Liver (tissue), 9 donors: ENCODE results near the gene PTPRC. TPM values are rescaled to one million over a fixed set of nuclear protein-coding genes. Genes with fewer than 3 reads are reported as not detected.

Experiments
- DNase-seq: peaks from one replicate; pipeline ENCODE4 v3.0.0-alpha.2; 2017; ENCODE audit warnings: low spot score
- H3K27ac ChIP-seq, 2 donors: one replicate each; pipeline ENCODE4 v1.7.0; 2013; ENCODE audit warnings: inconsistent platforms in 2 of 2, low read length in 2 of 2, control low read depth in 1 of 2, low read depth in 1 of 2, mild to moderate bottlenecking in 1 of 2
- H3K27me3 ChIP-seq, 4 donors: one replicate each; pipeline versions ENCODE4 v1.6.1 to v1.7.0; 2013; ENCODE audit warnings: low read length in 3 of 4, inconsistent platforms in 1 of 4, mild to moderate bottlenecking in 1 of 4, moderate library complexity in 1 of 4; ENCODE audit not compliant: control insufficient read depth in 4 of 4, insufficient read depth in 4 of 4
- H3K36me3 ChIP-seq, 4 donors: one replicate each; pipeline versions ENCODE4 v1.6.1 to v1.7.0; 2013; ENCODE audit warnings: low read length in 3 of 4, mild to moderate bottlenecking in 3 of 4, low read depth in 1 of 4, moderate library complexity in 1 of 4; ENCODE audit not compliant: control insufficient read depth in 4 of 4, insufficient read depth in 3 of 4
- H3K4me1 ChIP-seq, 4 donors: one replicate each; pipeline versions ENCODE4 v1.6.1 to v1.7.0; 2013; ENCODE audit warnings: low read length in 3 of 4, mild to moderate bottlenecking in 3 of 4, moderate library complexity in 1 of 4; ENCODE audit not compliant: control insufficient read depth in 4 of 4, insufficient read depth in 4 of 4
- H3K4me3 ChIP-seq, 3 donors: one replicate each; pipeline versions ENCODE4 v1.6.1 to v1.7.0; 2013; ENCODE audit warnings: low read length in 3 of 3, control low read depth in 1 of 3, low read depth in 1 of 3, mild to moderate bottlenecking in 1 of 3
- H3K9ac ChIP-seq, 2 donors: one replicate each; pipeline ENCODE4 v1.7.0; 2013; ENCODE audit warnings: low read length in 2 of 2, mild to moderate bottlenecking in 2 of 2, moderate library complexity in 2 of 2, control low read depth in 1 of 2, low read depth in 1 of 2
- H3K9me3 ChIP-seq, 4 donors: one replicate each; pipeline versions ENCODE4 v1.6.1 to v1.7.0; 2013; ENCODE audit warnings: low read length in 3 of 4; ENCODE audit not compliant: control insufficient read depth in 4 of 4
- ATF3 ChIP-seq: IDR thresholded peaks from 2 replicates; pipeline ENCODE4 v1.6.1; 2016; ENCODE audit warnings: antibody characterized with exemption
- CTCF ChIP-seq: fragments of 150-350 bp; IDR thresholded peaks from 2 replicates; pipeline ENCODE4 v1.5.1; 2017; ENCODE audit warnings: improper control_type of control experiment, low read depth, low read length; ENCODE audit not compliant: missing input control
- EGR1 ChIP-seq, 2 donors: IDR thresholded peaks; 2 replicates each; pipeline ENCODE4 v1.6.1; 2016 to 2018; ENCODE audit warnings: antibody characterized with exemption in 2 of 2, low read depth in 2 of 2
- FOXA1 ChIP-seq: IDR thresholded peaks from 2 replicates; pipeline ENCODE4 v1.6.1; 2016; ENCODE audit warnings: antibody characterized with exemption
- FOXA2 ChIP-seq: IDR thresholded peaks from 2 replicates; pipeline ENCODE4 v1.6.1; 2016; ENCODE audit warnings: antibody characterized with exemption
- GABPA ChIP-seq, 2 donors: IDR thresholded peaks in 1 of 2; conservative IDR thresholded peaks in 1 of 2; 2 replicates each; pipeline ENCODE4 v1.6.1; 2016; ENCODE audit warnings: antibody characterized with exemption in 2 of 2, mild to moderate bottlenecking in 1 of 2, moderate library complexity in 1 of 2
- HNF4A ChIP-seq, 2 donors: conservative IDR thresholded peaks; 2 replicates each; pipeline ENCODE4 v1.6.1; 2016; ENCODE audit warnings: antibody characterized with exemption in 2 of 2, mild to moderate bottlenecking in 2 of 2
- HNF4G ChIP-seq: IDR thresholded peaks from 2 replicates; pipeline ENCODE4 v1.6.1; 2016; ENCODE audit warnings: antibody characterized with exemption
- JUND ChIP-seq, 2 donors: IDR thresholded peaks; 2 replicates each; pipeline ENCODE4 v1.6.1; 2016; ENCODE audit warnings: antibody characterized with exemption in 2 of 2
- MAX ChIP-seq: IDR thresholded peaks from 2 replicates; pipeline ENCODE4 v1.6.1; 2016; ENCODE audit warnings: antibody characterized with exemption
- NR2F2 ChIP-seq: IDR thresholded peaks from 2 replicates; pipeline ENCODE4 v1.6.1; 2016; ENCODE audit warnings: antibody characterized with exemption
- RAD21 ChIP-seq, 2 donors: IDR thresholded peaks; 2 replicates each; pipeline ENCODE4 v1.6.1; 2016; ENCODE audit warnings: antibody characterized with exemption in 2 of 2, mild to moderate bottlenecking in 2 of 2
- REST ChIP-seq: IDR thresholded peaks from 2 replicates; pipeline ENCODE4 v1.6.1; 2016; ENCODE audit warnings: antibody characterized with exemption, mild to moderate bottlenecking
- RXRA ChIP-seq, 2 donors: IDR thresholded peaks; 2 replicates each; pipeline ENCODE4 v1.6.1; 2017 to 2018; ENCODE audit warnings: antibody characterized with exemption in 2 of 2, mild to moderate bottlenecking in 1 of 2
- SP1 ChIP-seq: IDR thresholded peaks from 2 replicates; pipeline ENCODE4 v1.6.1; 2018; ENCODE audit warnings: antibody characterized with exemption, mild to moderate bottlenecking
- TAF1 ChIP-seq: conservative IDR thresholded peaks from 2 replicates; pipeline ENCODE4 v1.6.1; 2016; ENCODE audit warnings: antibody characterized with exemption, mild to moderate bottlenecking
- YY1 ChIP-seq: IDR thresholded peaks from 2 replicates; pipeline ENCODE4 v1.6.1; 2016; ENCODE audit warnings: antibody characterized with exemption, mild to moderate bottlenecking
- ZBTB33 ChIP-seq: IDR thresholded peaks from 2 replicates; pipeline ENCODE4 v1.6.1; 2016; ENCODE audit warnings: antibody characterized with exemption
- WGBS: extraction: QIAGEN DNeasy Blood & Tissue Kit; methylation state at CpG from one replicate; pipeline ENCODE4 v1.1.7; 2013; 5-methylcytosine and 5-hydroxymethylcytosine counted together
- polyA plus RNA-seq, 2 donors: library from polyadenylated mRNA; stranded (reverse) in 1 of 2; unstranded in 1 of 2; fragments of 200-250 nt in 1 of 2; fragments of >200 nt in 1 of 2; fragmentation: Nextera tagmentation in 1 of 2; extraction: Ambion mirVana in 1 of 2; gene quantifications; one replicate each; pipeline versions ENCODE4 v1.2.1 to v1.2.3, GENCODE V29; 2013 to 2015
- total RNA-seq, 2 donors: library from RNA; depleted of rRNA; stranded (reverse); fragments of >200 nt; gene quantifications; one replicate each; pipeline ENCODE4 v1.2.3, GENCODE V29; 2014
- donor health status: healthy.
- donor health status: healthy.
- donor health status: healthy.
- donor health status: healthy.
- donor health status: healthy.

Gene PTPRC
- total and polyA plus RNA-seq, 4 donors = 5.8 to 34.1 (median 16.2) TPM

GRCh38 chr1:198629610-198630009, 9.2 kb upstream of the PTPRC start:
- no peak overlapping the region for H3K27ac ChIP-seq
- H3K9me3 ChIP-seq = no peaks in the 10 kb centered on the region
- no peak for TF ChIP-seq REST
- no peak for TF ChIP-seq HNF4A (conservative IDR thresholded peaks at IDR 0.05)
- TF ChIP-seq SP1 = no peak
- TF ChIP-seq EGR1 (IDR thresholded peaks at IDR 0.05; ENCODE audit: low read depth in 2 of 2) = no peak
- no peak for TF ChIP-seq GABPA (IDR thresholded peaks at IDR 0.05 in 1 of 2, conservative IDR thresholded peaks at IDR 0.05 in 1 of 2)
- no peak for TF ChIP-seq FOXA2
- TF ChIP-seq ATF3 = no peak
- TF ChIP-seq MAX = no peak
- no peak for TF ChIP-seq TAF1
- TF ChIP-seq ZBTB33 = no peak
- no peak for TF ChIP-seq NR2F2
- TF ChIP-seq HNF4G = no peak
- no peak for TF ChIP-seq RAD21 (IDR thresholded peaks at IDR 0.05)
- TF ChIP-seq RXRA (IDR thresholded peaks at IDR 0.05) = no peak
- TF ChIP-seq FOXA1 = no peak
- TF ChIP-seq CTCF = no peak
- TF ChIP-seq JUND (IDR thresholded peaks at IDR 0.05) = no peak
- TF ChIP-seq YY1 = no peak
- H3K36me3 ChIP-seq = no peaks in the 10 kb centered on the region
- no peak overlapping the region for H3K4me3 ChIP-seq
- H3K27me3 ChIP-seq = no peaks in the 10 kb centered on the region
- no peaks in the 10 kb centered on the region for H3K4me1 ChIP-seq
- no peak for DNase-seq
- no peak overlapping the region for H3K9ac ChIP-seq

- WGBS = 85% methylated on average over 1 of the region's 1 CpG
- H3K27ac ChIP-seq = no peak overlapping the region
- TF ChIP-seq GABPA (IDR thresholded peaks at IDR 0.05 in 1 of 2, conservative IDR thresholded peaks at IDR 0.05 in 1 of 2) (no peak), REST (no peak), FOXA2 (no peak), EGR1 (IDR thresholded peaks at IDR 0.05; ENCODE audit: low read depth in 2 of 2) (no peak), TAF1 (no peak), HNF4G (no peak), ATF3 (no peak), HNF4A (conservative IDR thresholded peaks at IDR 0.05) (no peak), RXRA (IDR thresholded peaks at IDR 0.05) (no peak), YY1 (no peak), ZBTB33 (no peak), RAD21 (IDR thresholded peaks at IDR 0.05) (no peak), FOXA1 (no peak)
Measured at GRCh38 chr1:198630863-198631262, 8.0 kb upstream of the PTPRC start.

More at GRCh38 chr1:198630863-198631262, 8.0 kb upstream of the PTPRC start:
- Histone ChIP-seq H3K4me1 (no peaks in the 10 kb centered on the region), H3K36me3 (no peaks in the 10 kb centered on the region), H3K27me3 (no peaks in the 10 kb centered on the region), H3K4me3 (no peak overlapping the region), H3K9me3 (no peaks in the 10 kb centered on the region), H3K9ac (no peak overlapping the region)
- no peak for DNase-seq
